H9 (cell line): ENCODE data around the gene TEX11. TPM values are rescaled to one million over a fixed set of nuclear protein-coding genes. Genes with fewer than 3 reads are reported as not detected.

Experiments used
- DNase-seq: peaks from one replicate; pipeline ENCODE4 v3.0.0-alpha.2; 2017
- H2AFZ ChIP-seq: one replicate; pipeline ENCODE4 v1.6.1; 2013; ENCODE audit warnings: mild to moderate bottlenecking, low read length, control low read depth, moderate library complexity
- H2AK5ac ChIP-seq: 2 replicates; pipeline ENCODE4 v1.6.1; 2013; ENCODE audit warnings: low read length, control low read depth, mixed read lengths; ENCODE audit not compliant: insufficient read length
- H2BK120ac ChIP-seq: one replicate; pipeline ENCODE4 v1.6.1; 2013; ENCODE audit warnings: low read depth, mild to moderate bottlenecking, low read length, control low read depth, inconsistent platforms; ENCODE audit not compliant: poor library complexity, severe bottlenecking
- H2BK12ac ChIP-seq: 2 replicates; pipeline ENCODE4 v1.6.1; 2013; ENCODE audit warnings: low read length, control low read depth, mixed read lengths, low read depth; ENCODE audit not compliant: insufficient read length
- H2BK15ac ChIP-seq: 2 replicates; pipeline ENCODE4 v1.6.1; 2013; ENCODE audit warnings: low read depth, low read length, control low read depth
- H2BK20ac ChIP-seq: one replicate; pipeline ENCODE4 v1.6.1; 2013; ENCODE audit warnings: low read depth, mild to moderate bottlenecking, low read length, control low read depth, inconsistent platforms; ENCODE audit not compliant: poor library complexity, severe bottlenecking
- H2BK5ac ChIP-seq: 2 replicates; pipeline ENCODE4 v1.6.1; 2013; ENCODE audit warnings: low read length, control low read depth, mixed read lengths; ENCODE audit not compliant: insufficient read length
- H3K14ac ChIP-seq: 2 replicates; pipeline ENCODE4 v1.6.1; 2013; ENCODE audit warnings: low read length, control low read depth; ENCODE audit not compliant: insufficient read depth
- H3K18ac ChIP-seq: 2 replicates; pipeline ENCODE4 v1.6.1; 2013; ENCODE audit warnings: low read depth, mild to moderate bottlenecking, mixed read lengths, low read length, control low read depth; ENCODE audit not compliant: insufficient read length
- H3K23ac ChIP-seq: 2 replicates; pipeline ENCODE4 v1.6.1; 2013; ENCODE audit warnings: low read length, control low read depth, mixed read lengths, low read depth; ENCODE audit not compliant: insufficient read length
- H3K23me2 ChIP-seq: 2 replicates; pipeline ENCODE4 v1.6.1; 2013; ENCODE audit warnings: low read depth, mild to moderate bottlenecking, mixed read lengths, low read length, control low read depth; ENCODE audit not compliant: insufficient read length, poor library complexity, severe bottlenecking
- H3K27ac ChIP-seq: 2 replicates; pipeline ENCODE4 v1.5.1; 2013; ENCODE audit warnings: low read length, control low read depth, mixed read lengths, low read depth; ENCODE audit not compliant: insufficient read length
- H3K27me3 ChIP-seq: 2 replicates; pipeline ENCODE4 v1.6.1; 2013; ENCODE audit warnings: low read length, control low read depth, inconsistent platforms; ENCODE audit not compliant: insufficient read depth
- H3K4ac ChIP-seq: 2 replicates; pipeline ENCODE4 v1.6.1; 2013; ENCODE audit warnings: low read depth, mild to moderate bottlenecking, control low read depth, inconsistent platforms, low read length, moderate library complexity
- H3K4me1 ChIP-seq: 2 replicates; pipeline ENCODE4 v1.6.1; 2013; ENCODE audit warnings: low read length, control low read depth, inconsistent platforms; ENCODE audit not compliant: insufficient read depth
- H3K4me2 ChIP-seq: 2 replicates; pipeline ENCODE4 v1.6.1; 2013; ENCODE audit warnings: low read length, control low read depth, mixed read lengths; ENCODE audit not compliant: insufficient read length, insufficient read depth
- H3K56ac ChIP-seq: 2 replicates; pipeline ENCODE4 v1.6.1; 2013; ENCODE audit warnings: low read depth, mild to moderate bottlenecking, mixed read lengths, low read length, control low read depth; ENCODE audit not compliant: insufficient read length
- H3K79me1 ChIP-seq: 2 replicates; pipeline ENCODE4 v1.6.1; 2013; ENCODE audit warnings: low read depth, mild to moderate bottlenecking, moderate library complexity, low read length, control low read depth, inconsistent platforms; ENCODE audit not compliant: insufficient read depth, poor library complexity, severe bottlenecking
- H3K79me2 ChIP-seq: 2 replicates; pipeline ENCODE4 v1.6.1; 2013; ENCODE audit warnings: low read length, control low read depth, inconsistent platforms; ENCODE audit not compliant: insufficient read depth
- H3K9ac ChIP-seq: 2 replicates; pipeline ENCODE4 v1.6.1; 2013; ENCODE audit warnings: low read length, control low read depth, mixed read lengths; ENCODE audit not compliant: insufficient read length; ENCODE audit errors: extremely low read depth
- H3K9me3 ChIP-seq: one replicate; pipeline ENCODE4 v1.6.1; 2013; ENCODE audit warnings: low read depth, low read length, inconsistent platforms; ENCODE audit not compliant: control insufficient read depth
- H3T11ph ChIP-seq: one replicate; pipeline ENCODE4 v1.6.1; 2013; ENCODE audit warnings: mild to moderate bottlenecking, low read length, control low read depth, inconsistent platforms
- H4K20me1 ChIP-seq: one replicate; pipeline ENCODE4 v1.6.1; 2013; ENCODE audit not compliant: control insufficient read depth, insufficient read length, insufficient read depth
- H4K5ac ChIP-seq: 2 replicates; pipeline ENCODE4 v1.6.1; 2013; ENCODE audit warnings: low read depth, mild to moderate bottlenecking, mixed read lengths, low read length, control low read depth; ENCODE audit not compliant: insufficient read length
- H4K8ac ChIP-seq: replicated peaks from 2 replicates; pipeline ENCODE4 v1.6.1; 2013; ENCODE audit warnings: low read length, control low read depth, mixed read lengths, low read depth; ENCODE audit not compliant: insufficient read length
- H4K91ac ChIP-seq: 2 replicates; pipeline ENCODE4 v1.6.1; 2013; ENCODE audit warnings: low read depth, mild to moderate bottlenecking, moderate library complexity, mixed read lengths, low read length, control low read depth; ENCODE audit not compliant: insufficient read length
- H3K27ac Mint-ChIP-seq, 3 experiments: 2 replicates in 2 of 3; 3 replicates in 1 of 3; pipeline ENCODE4 v1.8.0; 2020 to 2021; ENCODE audit warnings: mixed read lengths in 3 of 3, mild to moderate bottlenecking in 1 of 3, moderate library complexity in 1 of 3
- H3K27me3 Mint-ChIP-seq: 2 replicates; pipeline ENCODE4 v1.8.0; 2021; ENCODE audit warnings: low read depth, mild to moderate bottlenecking, moderate library complexity, mixed read lengths
- H3K36me3 Mint-ChIP-seq, 3 experiments: 2 replicates in 2 of 3; 3 replicates in 1 of 3; pipeline ENCODE4 v1.8.0; 2020 to 2021; ENCODE audit warnings: low read depth in 3 of 3, mixed read lengths in 3 of 3; ENCODE audit not compliant: insufficient read depth in 1 of 3
- H3K4me1 Mint-ChIP-seq, 2 experiments: 2 replicates each; pipeline ENCODE4 v1.8.0; 2020; ENCODE audit warnings: mixed read lengths in 2 of 2
- H3K4me3 Mint-ChIP-seq, 2 experiments: 2 replicates in 1 of 2; 3 replicates in 1 of 2; pipeline ENCODE4 v1.8.0; 2020 to 2021; ENCODE audit warnings: mild to moderate bottlenecking in 2 of 2, mixed read lengths in 2 of 2, moderate library complexity in 1 of 2
- H3K9me3 Mint-ChIP-seq, 2 experiments: 2 replicates in 1 of 2; 3 replicates in 1 of 2; pipeline ENCODE4 v1.8.0; 2020; ENCODE audit warnings: mild to moderate bottlenecking in 2 of 2, mixed read lengths in 2 of 2, moderate library complexity in 1 of 2
- WGBS: extraction: QIAGEN DNeasy Blood & Tissue Kit; methylation state at CpG from one replicate; pipeline ENCODE4 v1.1.7; 2013; ENCODE audit warnings: missing lambda C conversion rate, low lambda C conversion rate, mixed read lengths; ENCODE audit not compliant: insufficient read length; ENCODE audit errors: extremely low coverage; 5-methylcytosine and 5-hydroxymethylcytosine counted together
- total RNA-seq: library from RNA; stranded (reverse); gene quantifications from 2 replicates; pipeline ENCODE4 v1.2.1, GENCODE V29; 2021
- TF ChIP-seq, protein P1 (sequence below): fragments of 200-600 bp; sonication (generic); conservative IDR thresholded peaks from 3 replicates; pipeline ENCODE4 v1.8.0; 2021; ENCODE audit warnings: antibody characterized with exemption, mild to moderate bottlenecking

TEX11 gene
- total RNA-seq, 1 experiment from 2014 or later, result 0.22 TPM

DNA sequence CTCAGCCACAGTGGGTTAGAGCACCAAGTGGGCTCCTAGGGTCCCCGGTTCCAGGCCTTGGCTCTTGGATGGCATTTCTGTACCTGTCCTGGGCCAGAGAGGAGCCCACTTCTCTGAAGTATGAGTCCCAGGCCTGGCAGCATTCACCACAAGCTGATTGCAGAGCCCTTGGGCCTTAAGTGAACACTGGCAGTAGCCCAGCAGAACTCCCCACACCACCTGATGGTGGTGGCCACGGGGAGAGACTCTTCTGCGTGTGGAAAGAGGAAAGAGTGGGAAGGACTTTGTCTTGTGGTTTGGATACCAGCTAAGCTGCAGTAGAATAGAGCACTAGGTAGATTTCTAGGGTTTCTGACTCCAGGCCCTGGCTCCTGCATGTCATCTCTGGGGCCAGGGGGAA, 359.1 kb downstream of the TEX11 start:
- DNase-seq, result no peak
- H3K23me2 ChIP-seq, result no peaks in the 10 kb centered on the region

More for the DNA sequence above, 359.1 kb downstream of the TEX11 start:
- H3K27ac ChIP-seq, result no peak overlapping the region
- H2BK20ac ChIP-seq, result no peak overlapping the region
- H3K4me2 ChIP-seq, result no peak overlapping the region
- H2AFZ ChIP-seq, result no peak overlapping the region
- no peaks in the 10 kb centered on the region for H3K27me3 Mint-ChIP-seq
- H3K4me1 ChIP-seq, result no peaks in the 10 kb centered on the region
- no peak overlapping the region for H4K8ac ChIP-seq
- H4K91ac ChIP-seq, result no peak overlapping the region
- no peak overlapping the region for H2BK5ac ChIP-seq
- H3K9me3 Mint-ChIP-seq, result peaks cover 41 to 58% of the 10 kb centered on the region in 2 experiments
- H4K20me1 ChIP-seq, result no peaks in the 10 kb centered on the region
- no peak overlapping the region for H2BK120ac ChIP-seq
- H3K79me2 ChIP-seq, result no peaks in the 10 kb centered on the region
- no peak overlapping the region for H3K4me3 Mint-ChIP-seq
- no peak overlapping the region for H3K9ac ChIP-seq
- WGBS, result no CpG with 5 or more reads among the region's 3 CpGs
- TF ChIP-seq, protein P1, sequence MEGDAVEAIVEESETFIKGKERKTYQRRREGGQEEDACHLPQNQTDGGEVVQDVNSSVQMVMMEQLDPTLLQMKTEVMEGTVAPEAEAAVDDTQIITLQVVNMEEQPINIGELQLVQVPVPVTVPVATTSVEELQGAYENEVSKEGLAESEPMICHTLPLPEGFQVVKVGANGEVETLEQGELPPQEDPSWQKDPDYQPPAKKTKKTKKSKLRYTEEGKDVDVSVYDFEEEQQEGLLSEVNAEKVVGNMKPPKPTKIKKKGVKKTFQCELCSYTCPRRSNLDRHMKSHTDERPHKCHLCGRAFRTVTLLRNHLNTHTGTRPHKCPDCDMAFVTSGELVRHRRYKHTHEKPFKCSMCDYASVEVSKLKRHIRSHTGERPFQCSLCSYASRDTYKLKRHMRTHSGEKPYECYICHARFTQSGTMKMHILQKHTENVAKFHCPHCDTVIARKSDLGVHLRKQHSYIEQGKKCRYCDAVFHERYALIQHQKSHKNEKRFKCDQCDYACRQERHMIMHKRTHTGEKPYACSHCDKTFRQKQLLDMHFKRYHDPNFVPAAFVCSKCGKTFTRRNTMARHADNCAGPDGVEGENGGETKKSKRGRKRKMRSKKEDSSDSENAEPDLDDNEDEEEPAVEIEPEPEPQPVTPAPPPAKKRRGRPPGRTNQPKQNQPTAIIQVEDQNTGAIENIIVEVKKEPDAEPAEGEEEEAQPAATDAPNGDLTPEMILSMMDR, result no peak
- H2BK12ac ChIP-seq, result no peak overlapping the region
- H2AK5ac ChIP-seq, result no peak overlapping the region
- no peaks in the 10 kb centered on the region for H3K9me3 ChIP-seq
- H3K27me3 ChIP-seq, result no peaks in the 10 kb centered on the region
- H3K36me3 Mint-ChIP-seq, result peaks cover 0 to 2% (median 0%) of the 10 kb centered on the region in 3 experiments; a peak in 1 of 7 replicates
- H4K5ac ChIP-seq, result no peak overlapping the region
- no peak overlapping the region; a peak in 1 of 7 replicates for H3K27ac Mint-ChIP-seq
- no peak overlapping the region for H3K56ac ChIP-seq
- H3T11ph ChIP-seq, result no peak overlapping the region
- no peak overlapping the region for H3K18ac ChIP-seq
- no peak overlapping the region for H3K4ac ChIP-seq
- H2BK15ac ChIP-seq, result no peak overlapping the region
- H3K23ac ChIP-seq, result no peak overlapping the region
- no peak overlapping the region for H3K14ac ChIP-seq
- H3K4me1 Mint-ChIP-seq, result no peaks in the 10 kb centered on the region
- H3K79me1 ChIP-seq, result no peaks in the 10 kb centered on the region
